HG03175 (cell line): Measurements from ENCODE around the gene DEFB108B.
"Not testable (repeated sequence)": the region's sequence is repeated elsewhere in the genome, so short reads cannot be mapped to it uniquely, and the experiment has no call there.

Experiments
- ATAC-seq: cut with Tn5 transposase; IDR thresholded peaks from one replicate; pipeline ENCODE4 v1.9.1; 2021; ENCODE audit warnings: mild to moderate bottlenecking, moderate library complexity; ENCODE audit not compliant: unreplicated experiment

DEFB108B gene, protein sequence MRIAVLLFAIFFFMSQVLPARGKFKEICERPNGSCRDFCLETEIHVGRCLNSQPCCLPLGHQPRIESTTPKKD

GRCh38 chr11:71832811-71833210, at the start of gene DEFB108B:
DEFB108B (plus strand) TSS chr11:71833200; CDS start chr11:71833200, 0 bp downstream.
- not testable (repeated sequence) for ATAC-seq

DNA sequence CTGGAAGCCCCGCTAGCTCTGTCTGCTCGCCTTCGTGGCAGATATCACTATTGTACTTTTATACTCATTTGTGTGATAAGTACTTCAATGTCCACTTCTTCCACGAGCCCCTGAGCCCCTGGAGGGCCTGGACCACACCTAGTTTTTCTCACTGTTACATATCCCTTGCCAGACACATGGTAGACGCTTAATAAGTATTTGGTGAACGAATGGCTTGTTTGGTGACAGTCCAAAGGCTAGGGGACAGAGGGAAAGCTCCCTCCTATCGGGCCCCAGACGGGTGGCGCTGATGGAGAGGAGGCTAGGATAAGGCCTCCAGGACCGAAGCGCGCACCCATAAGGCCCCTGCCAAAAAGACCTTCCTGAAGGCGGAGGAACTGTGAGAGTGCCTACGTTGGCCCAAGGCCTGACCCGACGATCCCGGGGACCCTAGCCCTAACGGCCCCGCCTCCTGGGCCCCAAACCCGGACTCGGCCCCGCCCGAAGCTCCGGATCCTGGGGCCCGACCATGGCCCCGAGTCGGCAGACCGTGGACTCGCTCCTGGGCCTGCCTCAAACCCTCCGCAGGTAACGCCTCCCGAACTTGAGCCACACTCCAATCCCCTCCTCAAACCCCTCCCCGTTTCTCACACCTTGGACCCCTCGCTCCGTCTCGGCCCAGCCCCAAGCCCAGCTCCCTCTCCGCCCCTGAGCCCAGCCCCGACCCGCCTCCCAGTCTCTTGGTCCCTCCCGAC, 46.7 kb upstream of the DEFB108B start:
- not testable (repeated sequence) for ATAC-seq

GRCh38 chr11:71786848-71787097, 46.2 kb upstream of the DEFB108B start:
- ATAC-seq, result peak; percentile 97

GRCh38 chr11:71787098-71787823, 45.7 kb upstream of the DEFB108B start:
- peak; percentile 88 for ATAC-seq

DNA sequence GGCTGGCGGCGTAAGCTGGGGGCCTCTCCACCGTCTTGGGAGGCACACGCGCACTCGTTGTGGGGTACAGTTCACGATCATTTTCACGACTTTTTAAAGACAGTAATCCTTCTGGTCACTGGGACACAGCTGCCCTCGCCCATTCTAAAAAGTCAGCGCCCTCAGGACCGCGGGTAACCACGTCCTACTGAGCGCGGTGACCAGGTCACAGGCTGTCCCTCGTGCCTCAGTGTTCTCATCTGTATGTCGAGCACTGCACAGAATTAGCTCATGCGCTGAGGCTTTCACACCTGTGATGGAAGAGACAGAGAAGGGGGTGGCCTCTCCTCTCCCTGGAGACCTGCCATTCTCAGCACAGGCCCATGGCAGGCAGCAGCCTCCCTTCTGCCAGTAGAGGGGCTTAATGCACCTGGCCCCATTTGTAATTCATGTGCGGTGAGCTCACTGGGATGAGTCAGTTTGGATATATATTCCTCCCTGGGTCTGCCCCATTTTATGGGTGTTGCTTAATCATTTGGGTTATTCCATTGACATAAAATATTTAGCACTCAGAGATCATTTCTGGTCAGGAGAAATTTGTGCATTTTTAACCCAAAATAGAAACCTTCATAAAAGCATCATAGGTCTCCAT, 45.1 kb upstream of the DEFB108B start:
- not testable (repeated sequence) for ATAC-seq

DNA sequence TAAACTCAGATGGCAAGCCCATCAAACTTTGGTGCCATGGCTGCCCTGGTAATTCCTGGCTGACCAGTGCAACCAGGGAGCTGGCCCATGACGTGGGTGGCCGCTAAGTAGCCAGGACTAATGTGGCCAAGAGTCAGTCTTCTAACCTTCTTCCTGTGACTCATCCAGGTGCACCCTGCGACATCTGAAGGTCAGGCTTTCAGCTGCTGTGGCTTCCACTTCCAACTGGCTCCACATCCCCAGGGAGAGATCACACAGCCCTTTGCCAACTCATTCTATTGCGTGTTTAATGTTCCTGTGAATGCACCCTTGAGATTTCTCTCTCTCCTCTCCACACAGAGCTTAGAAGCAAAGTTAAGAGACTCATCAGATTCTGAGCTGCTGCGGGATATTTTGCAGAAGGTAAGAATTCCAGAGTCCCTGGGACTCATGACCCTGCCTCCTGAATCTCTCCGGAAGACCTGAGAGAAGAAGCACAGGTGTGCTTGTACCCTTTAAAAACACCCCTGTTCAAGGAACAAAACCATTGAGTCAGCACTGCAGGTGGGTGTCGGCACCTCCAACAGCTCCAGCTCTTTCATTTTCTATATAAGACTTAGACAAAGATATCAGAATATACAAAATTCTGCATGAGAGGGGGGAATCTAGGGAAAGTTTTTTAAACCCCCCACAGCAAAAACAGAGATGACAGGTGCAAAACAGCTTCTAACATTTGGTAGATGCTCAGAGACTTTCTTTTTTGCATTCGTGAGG, 43.4 kb upstream of the DEFB108B start:
- not testable (repeated sequence) for ATAC-seq

GRCh38 chr11:71791111-71791510, 41.9 kb upstream of the DEFB108B start:
- ATAC-seq, result not testable (repeated sequence)

DNA sequence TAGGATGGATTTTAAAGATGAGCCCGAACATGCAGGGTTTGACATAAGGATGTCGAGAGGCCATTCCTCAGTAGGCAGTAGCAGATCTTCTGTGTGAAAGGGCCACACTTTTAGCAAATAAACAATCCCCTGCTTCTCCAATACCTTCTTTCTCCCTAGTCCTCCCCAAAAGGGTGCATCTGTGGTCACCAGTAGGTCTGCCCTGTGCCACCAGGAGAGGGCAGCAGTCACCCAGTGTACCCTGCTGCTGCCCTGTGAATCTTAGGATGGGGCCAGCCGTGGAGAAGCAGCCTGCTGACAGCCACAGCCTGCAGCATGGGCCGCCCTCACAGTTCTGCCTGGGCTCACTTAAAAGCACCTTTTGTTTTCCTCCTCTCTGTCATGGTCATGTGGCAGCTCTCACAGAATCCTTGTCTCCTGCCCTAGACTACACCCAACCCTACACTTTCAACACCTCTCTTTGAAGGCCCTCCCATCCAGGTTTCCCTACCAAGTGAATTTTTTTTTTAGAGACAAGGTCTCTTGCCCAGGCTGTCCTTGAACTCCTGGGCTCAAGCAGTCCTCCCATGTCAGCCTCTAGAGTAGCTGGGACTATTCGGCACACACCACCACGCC, 40.3 kb upstream of the DEFB108B start:
- ATAC-seq, result not testable (repeated sequence)

DNA sequence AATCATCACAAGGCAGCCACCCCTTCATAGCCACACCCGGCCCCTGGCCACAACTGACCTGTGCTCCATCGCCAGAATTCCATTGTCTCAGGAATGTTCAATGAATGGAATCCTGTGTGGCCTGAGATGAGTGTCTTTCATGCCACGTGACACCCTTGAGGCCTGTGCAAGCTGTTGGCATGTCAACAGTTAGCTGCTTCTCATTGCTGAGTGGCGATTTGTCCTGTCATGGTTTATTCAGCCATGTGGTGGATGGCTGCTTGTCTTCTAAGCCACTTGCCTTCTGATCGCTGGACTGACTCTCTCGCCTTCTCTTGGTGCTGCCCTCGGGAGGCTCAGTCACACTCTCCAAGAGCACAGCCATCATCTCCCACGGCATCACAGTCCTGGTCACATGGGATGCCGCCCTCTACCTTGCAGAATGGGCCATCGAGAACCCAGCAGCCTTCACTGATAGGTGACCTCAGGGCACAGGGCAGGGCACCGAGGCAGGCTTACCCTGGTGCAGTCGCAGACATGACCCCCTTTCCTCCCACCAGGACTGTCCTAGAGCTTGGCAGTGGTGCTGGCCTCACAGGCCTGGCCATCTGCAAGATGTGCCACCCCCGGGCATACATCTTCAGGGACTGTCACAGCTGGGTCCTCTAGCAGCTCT, 38.5 kb upstream of the DEFB108B start:
- ATAC-seq, result not testable (repeated sequence)

- ATAC-seq, result not testable (repeated sequence)
These were observed 37.8 kb upstream of the DEFB108B start for GRCh38 chr11:71795236-71795635.

- ATAC-seq, result not testable (repeated sequence)
These were observed 37.0 kb upstream of the DEFB108B start for GRCh38 chr11:71796016-71796415.

DNA sequence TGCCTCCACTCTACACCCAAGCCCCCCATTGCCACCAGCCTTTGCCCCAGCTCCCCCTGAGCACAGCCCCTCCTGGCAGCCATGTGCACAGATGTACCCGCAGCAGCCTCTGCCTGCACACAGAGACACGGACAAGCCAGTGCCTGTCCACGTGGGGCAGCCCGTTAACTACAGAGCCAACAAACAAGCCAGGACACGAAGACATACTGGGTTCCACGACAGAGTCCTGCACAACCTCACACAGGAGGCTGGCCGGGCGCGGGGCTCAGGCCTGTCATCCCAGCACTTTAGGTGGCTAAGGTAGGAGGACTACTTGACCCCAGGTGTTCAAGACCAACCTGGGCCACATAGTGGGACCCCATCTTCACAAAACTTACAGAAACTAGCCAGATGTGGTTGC, 36.2 kb upstream of the DEFB108B start:
- ATAC-seq, result not testable (repeated sequence)

DNA sequence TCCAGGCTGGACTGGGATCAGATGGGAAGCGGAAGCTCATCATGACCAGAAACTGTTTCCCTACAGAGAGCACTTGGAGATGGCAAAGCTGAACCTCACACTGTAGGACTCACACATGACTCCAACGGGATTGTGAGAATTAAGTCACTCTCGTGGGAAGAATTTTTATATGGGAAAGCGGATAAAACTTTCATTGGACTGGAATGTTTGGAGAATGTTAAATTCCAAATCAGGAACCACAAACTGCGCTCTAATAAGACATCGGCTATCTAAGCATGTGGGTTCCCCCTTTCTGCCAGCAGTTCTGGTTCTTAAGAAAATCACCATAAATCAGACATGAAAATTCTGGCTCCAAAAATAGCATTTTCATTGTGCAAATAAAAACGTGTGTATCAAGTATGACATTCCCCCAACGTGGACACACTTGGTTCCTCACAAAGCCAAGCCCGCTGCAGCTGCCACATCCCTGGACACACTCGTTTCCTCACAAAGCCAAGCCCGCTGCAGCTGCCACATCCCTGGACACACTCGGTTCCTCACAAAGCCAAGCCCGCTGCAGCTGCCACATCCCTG, 33.4 kb upstream of the DEFB108B start:
- ATAC-seq, result not testable (repeated sequence)

GRCh38 chr11:71800335-71800953, 32.6 kb upstream of the DEFB108B start:
- not testable (repeated sequence) for ATAC-seq

DNA sequence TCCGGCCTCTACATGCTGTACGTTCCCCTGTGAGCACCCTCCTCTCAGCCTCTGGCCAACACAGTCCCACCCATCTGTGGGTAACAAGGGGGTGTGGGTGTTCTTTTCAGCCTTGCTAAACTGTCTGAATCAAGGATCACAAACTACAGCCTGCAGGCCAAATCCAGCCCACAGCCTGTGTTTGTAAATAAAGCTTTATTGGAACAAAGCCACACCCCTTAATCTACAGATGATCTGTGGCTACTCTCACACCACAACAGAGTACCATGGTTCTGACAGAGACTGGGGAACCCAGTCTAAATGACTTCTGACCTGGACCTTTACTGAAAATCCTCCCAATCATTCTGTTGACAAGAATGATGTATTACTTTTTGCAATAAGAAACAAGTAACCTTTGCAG, 32.0 kb upstream of the DEFB108B start:
- ATAC-seq, result not testable (repeated sequence)

DNA sequence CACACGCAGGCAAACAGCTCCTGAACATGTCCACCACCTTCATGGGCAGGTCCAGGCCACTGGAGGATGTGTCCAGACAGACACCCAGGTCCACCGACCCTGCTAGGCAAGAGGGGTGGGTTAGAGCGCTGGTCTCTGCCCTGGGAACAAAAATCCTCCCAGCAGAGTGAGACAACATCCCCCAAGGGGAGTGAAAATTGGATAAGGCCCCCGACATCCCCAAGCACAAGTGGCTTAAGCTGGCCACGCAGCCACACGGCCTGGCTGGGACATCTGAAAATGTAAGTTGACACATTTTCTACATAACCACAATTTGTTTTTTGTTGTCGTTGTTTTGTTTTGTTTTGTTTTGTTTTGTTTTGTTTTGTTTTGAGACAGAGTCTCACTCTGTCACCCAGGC, 30.1 kb upstream of the DEFB108B start:
- ATAC-seq, result not testable (repeated sequence)

DNA sequence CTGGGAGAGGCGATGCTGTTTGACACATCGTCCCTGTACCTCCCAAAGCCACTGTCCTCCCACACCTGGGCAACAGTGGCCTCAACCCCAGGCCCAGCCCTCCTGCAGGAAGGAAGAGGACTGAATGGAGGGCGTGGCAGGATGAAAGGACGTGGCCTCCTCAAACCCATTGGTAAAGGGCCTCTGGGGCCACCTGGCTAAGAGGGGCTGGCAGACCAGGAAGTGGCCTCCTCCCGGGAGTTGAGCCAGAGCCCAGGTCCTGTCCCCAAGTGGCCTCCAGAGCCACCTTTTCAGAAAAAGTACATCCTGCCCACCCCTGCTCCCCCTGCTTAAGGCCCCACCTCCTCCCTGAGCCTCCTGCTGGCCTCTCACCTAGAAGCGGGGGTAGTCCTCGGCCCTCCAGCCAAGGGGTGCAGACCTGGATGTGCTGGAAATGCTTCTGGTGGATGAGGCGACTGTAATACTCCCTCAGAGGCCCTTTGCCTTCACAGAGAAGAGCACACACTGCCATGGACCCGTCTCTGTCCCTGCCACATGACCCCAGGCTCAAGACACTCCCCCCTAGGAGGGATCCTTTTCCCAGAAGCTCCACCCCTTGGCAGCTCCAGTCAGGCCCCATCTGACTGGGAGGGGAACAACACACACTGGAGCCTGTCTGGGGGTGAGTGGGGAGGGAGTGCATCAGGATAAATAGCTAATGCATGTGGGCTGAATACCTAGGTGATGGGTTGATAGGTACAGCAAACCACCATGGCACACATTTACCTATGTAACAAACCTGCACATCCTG, 28.6 kb upstream of the DEFB108B start:
- not testable (repeated sequence) for ATAC-seq

- ATAC-seq, result not testable (repeated sequence)
These were observed 20.5 kb upstream of the DEFB108B start for GRCh38 chr11:71812529-71812928.
